H1 (cell line): ENCODE results near the gene NPNT. TPM values are rescaled to one million over a fixed set of nuclear protein-coding genes. Genes with fewer than 3 reads are reported as not detected.

ENCODE experiments used
- CTCF ChIA-PET: fragments of 300-600 bp; sonication (Branson Sonifier 250); formaldehyde crosslinking; loops from one replicate; lab custom pipeline; 2021; ENCODE audit not compliant: partially characterized antibody; lab: Charles Lee
- POLR2A ChIA-PET: fragments of 300-600 bp; sonication (Branson Sonifier 250); formaldehyde crosslinking; loops from one replicate; lab custom pipeline; 2021; ENCODE audit warnings: inconsistent platforms; ENCODE audit not compliant: partially characterized antibody; lab: Charles Lee
- DNase-seq, 2 experiments: peaks; one replicate each; pipeline versions ENCODE4 v3.0.0 to v3.0.0-alpha.2; 2010 to 2022; ENCODE audit warnings: low spot score in 2 of 2, low read depth in 1 of 2, mixed read lengths in 1 of 2
- FAIRE-seq: peaks from 2 replicates; lab custom pipeline; 2011; peaks lifted over from hg19 to GRCh38; lab: Jason Lieb, UNC
- H2AFZ ChIP-seq: 2 replicates; pipeline ENCODE4 v1.8.1; 2012; ENCODE audit warnings: low read length, inconsistent platforms
- H2AK5ac ChIP-seq: 2 replicates; pipeline ENCODE4 v1.6.1; 2013; ENCODE audit warnings: low read depth, low read length
- H2BK120ac ChIP-seq: replicated peaks from 2 replicates; pipeline ENCODE3; 2013; ENCODE audit warnings: low read depth, low read length, inconsistent platforms
- H2BK12ac ChIP-seq: 2 replicates; pipeline ENCODE4 v1.6.1; 2013; ENCODE audit warnings: low read depth, low read length
- H2BK15ac ChIP-seq: 2 replicates; pipeline ENCODE4 v1.6.1; 2013; ENCODE audit warnings: low read length
- H2BK20ac ChIP-seq: 2 replicates; pipeline ENCODE4 v1.6.1; 2013; ENCODE audit warnings: low read length
- H2BK5ac ChIP-seq: 2 replicates; pipeline ENCODE4 v1.6.1; 2013; ENCODE audit warnings: low read depth, low read length
- H3K14ac ChIP-seq: 2 replicates; pipeline ENCODE4 v1.6.1; 2013; ENCODE audit warnings: inconsistent platforms; ENCODE audit not compliant: insufficient read length
- H3K18ac ChIP-seq: 2 replicates; pipeline ENCODE4 v1.6.1; 2013; ENCODE audit warnings: low read length; ENCODE audit errors: extremely low read depth
- H3K23ac ChIP-seq: 2 replicates; pipeline ENCODE4 v1.6.1; 2013; ENCODE audit warnings: inconsistent platforms; ENCODE audit not compliant: insufficient read length
- H3K23me2 ChIP-seq: 2 replicates; pipeline ENCODE4 v1.6.1; 2013; ENCODE audit warnings: low read depth, low read length
- H3K27ac ChIP-seq: 2 replicates; pipeline ENCODE4 v1.6.1; 2011; ENCODE audit warnings: low read depth, low read length, inconsistent platforms
- H3K27me3 ChIP-seq, 4 experiments: replicated peaks in 1 of 4; 1 replicate in 1 of 4; 2 replicates in 3 of 4; pipeline versions ENCODE4 v1.6.1 to v1.8.1; 2011 to 2013; ENCODE audit warnings: low read length in 3 of 4, mild to moderate bottlenecking in 3 of 4, inconsistent platforms in 2 of 4, mixed read lengths in 2 of 4, moderate library complexity in 1 of 4; ENCODE audit not compliant: control insufficient read depth in 3 of 4, insufficient read depth in 3 of 4; ENCODE audit errors: extremely low read depth in 1 of 4
- H3K36me3 ChIP-seq, 4 experiments: 2 replicates each; pipeline versions ENCODE4 v1.6.1 to v1.8.1; 2011 to 2013; ENCODE audit warnings: mild to moderate bottlenecking in 4 of 4, low read length in 3 of 4, moderate library complexity in 2 of 4, control low read depth in 1 of 4, inconsistent platforms in 1 of 4; ENCODE audit not compliant: insufficient read depth in 4 of 4, control insufficient read depth in 2 of 4
- H3K4ac ChIP-seq: replicated peaks from 2 replicates; pipeline ENCODE3; 2013; ENCODE audit warnings: low read length, low read depth, mixed read lengths, inconsistent platforms; ENCODE audit not compliant: insufficient read length
- H3K4me1 ChIP-seq, 4 experiments: replicated peaks in 1 of 4; 1 replicate in 1 of 4; 2 replicates in 3 of 4; pipeline versions ENCODE4 v1.6.1 to v1.8.1; 2011 to 2013; ENCODE audit warnings: low read length in 3 of 4, inconsistent platforms in 2 of 4, mixed read lengths in 1 of 4; ENCODE audit not compliant: insufficient read depth in 4 of 4, control insufficient read depth in 3 of 4
- H3K4me2 ChIP-seq, 2 experiments: 2 replicates each; pipeline versions ENCODE4 v1.6.1 to v1.8.1; 2011 to 2013; ENCODE audit warnings: low read depth in 2 of 2, low read length in 2 of 2, control low read depth in 1 of 2, inconsistent platforms in 1 of 2, mild to moderate bottlenecking in 1 of 2; ENCODE audit not compliant: insufficient read depth in 1 of 2
- H3K4me3 ChIP-seq, 4 experiments: fragments of 200-600, 300-600 bp in 1 of 4; sonication (generic), shearing (Covaris generic), sonication (Bioruptor Twin) in 1 of 4; 2 replicates each; pipeline versions ENCODE4 v1.5.1 to v1.8.1; 2011 to 2016; ENCODE audit warnings: low read length in 4 of 4, low read depth in 3 of 4, control low read depth in 2 of 4, inconsistent platforms in 2 of 4, mild to moderate bottlenecking in 2 of 4, mixed read lengths in 1 of 4, moderate library complexity in 1 of 4; ENCODE audit not compliant: insufficient read depth in 2 of 4; ENCODE audit errors: extremely low read depth in 1 of 4
- H3K56ac ChIP-seq: replicated peaks from 2 replicates; pipeline ENCODE3; 2013; ENCODE audit warnings: low read depth, mild to moderate bottlenecking, mixed read lengths, low read length, inconsistent platforms; ENCODE audit not compliant: insufficient read length
- H3K79me1 ChIP-seq: 2 replicates; pipeline ENCODE4 v1.6.1; 2013; ENCODE audit warnings: low read depth, low read length, control low read depth
- H3K79me2 ChIP-seq, 2 experiments: 2 replicates each; pipeline versions ENCODE4 v1.6.1 to v1.8.1; 2012 to 2013; ENCODE audit warnings: low read length in 2 of 2, mild to moderate bottlenecking in 2 of 2, inconsistent platforms in 1 of 2; ENCODE audit not compliant: insufficient read depth in 2 of 2, control insufficient read depth in 1 of 2
- H3K9ac ChIP-seq, 4 experiments: replicated peaks in 1 of 4; 1 replicate in 1 of 4; 2 replicates in 3 of 4; pipeline versions ENCODE4 v1.6.1 to v1.8.1; 2011 to 2013; ENCODE audit warnings: low read depth in 3 of 4, low read length in 3 of 4, control low read depth in 2 of 4, mild to moderate bottlenecking in 2 of 4, moderate library complexity in 2 of 4, inconsistent platforms in 1 of 4; ENCODE audit errors: extremely low read depth in 1 of 4
- H3K9me3 ChIP-seq, 2 experiments: 2 replicates each; pipeline versions ENCODE4 v1.6.1 to v1.8.1; 2012 to 2013; ENCODE audit warnings: mild to moderate bottlenecking in 2 of 2, moderate library complexity in 2 of 2, control low read depth in 1 of 2, inconsistent platforms in 1 of 2, low read depth in 1 of 2, low read length in 1 of 2, mixed read lengths in 1 of 2; ENCODE audit not compliant: insufficient read depth in 2 of 2
- H4K20me1 ChIP-seq, 2 experiments: replicated peaks in 1 of 2; 2 replicates each; pipeline versions ENCODE3 to v1.8.1; 2011 to 2013; ENCODE audit warnings: inconsistent platforms in 2 of 2, low read length in 2 of 2, mild to moderate bottlenecking in 1 of 2; ENCODE audit not compliant: insufficient read depth in 2 of 2, control insufficient read depth in 1 of 2
- H4K5ac ChIP-seq: 2 replicates; pipeline ENCODE4 v1.6.1; 2013; ENCODE audit warnings: low read length, low read depth, mixed read lengths, inconsistent platforms; ENCODE audit not compliant: insufficient read length
- H4K8ac ChIP-seq: 2 replicates; pipeline ENCODE4 v1.8.0; 2013; ENCODE audit warnings: mild to moderate bottlenecking, moderate library complexity, low read length, inconsistent platforms; ENCODE audit not compliant: insufficient read depth; ENCODE audit errors: extremely low read depth
- H4K91ac ChIP-seq: replicated peaks from 2 replicates; pipeline ENCODE3; 2013; ENCODE audit warnings: low read length, mixed read lengths, inconsistent platforms; ENCODE audit not compliant: insufficient read length
- BACH1 ChIP-seq: IDR thresholded peaks from 2 replicates; pipeline ENCODE4 v1.6.1; 2012; ENCODE audit warnings: low read length, improper control_type of control experiment
- CTBP2 ChIP-seq: IDR thresholded peaks from 2 replicates; pipeline ENCODE4 v1.7.0; 2011; ENCODE audit warnings: borderline replicate concordance, mild to moderate bottlenecking, moderate library complexity, mixed read lengths, low read length; ENCODE audit not compliant: insufficient read depth, insufficient read length
- GABPA ChIP-seq: IDR thresholded peaks from 2 replicates; pipeline ENCODE4 v1.6.1; 2011; ENCODE audit warnings: mild to moderate bottlenecking, low read length, moderate library complexity, borderline replicate concordance; ENCODE audit not compliant: insufficient read depth
- GTF2F1 ChIP-seq: IDR thresholded peaks from 2 replicates; pipeline ENCODE4 v1.6.1; 2012; ENCODE audit warnings: low read depth, low read length, improper control_type of control experiment, borderline replicate concordance
- POLR2AphosphoS5 ChIP-seq: IDR thresholded peaks from 2 replicates; pipeline ENCODE4 v1.6.1; 2011; ENCODE audit warnings: low read depth, low read length
- RXRA ChIP-seq: IDR thresholded peaks from 2 replicates; pipeline ENCODE4 v1.6.1; 2011; ENCODE audit warnings: low read depth, mild to moderate bottlenecking, low read length, moderate library complexity; ENCODE audit not compliant: insufficient read depth
- SAP30 ChIP-seq: fragments of 300-600 bp; sonication (generic); IDR thresholded peaks from 2 replicates; pipeline ENCODE4 v1.7.1; 2012; ENCODE audit warnings: low read length, moderate library complexity, mild to moderate bottlenecking, inconsistent platforms; ENCODE audit not compliant: insufficient read depth, insufficient replicate concordance
- SRF ChIP-seq: IDR thresholded peaks from 2 replicates; pipeline ENCODE4 v1.6.1; 2011; ENCODE audit warnings: mild to moderate bottlenecking, low read depth, low read length, moderate library complexity
- TAF1 ChIP-seq: IDR thresholded peaks from 2 replicates; pipeline ENCODE4 v1.6.1; 2011; ENCODE audit warnings: mild to moderate bottlenecking, low read depth, low read length
- TCF12 ChIP-seq: IDR thresholded peaks from 2 replicates; pipeline ENCODE4 v1.6.1; 2011; ENCODE audit warnings: low read depth, mild to moderate bottlenecking, low read length
- ZNF274 ChIP-seq: IDR thresholded peaks from 2 replicates; pipeline ENCODE4 v1.7.0; 2012; ENCODE audit warnings: low read length, borderline replicate concordance; ENCODE audit errors: extremely low read depth
- WGBS, 2 experiments: shearing (Covaris generic) in 1 of 2; methylation state at CpG; one replicate each; pipeline versions ENCODE4 v1.1.6 to v1.1.7; 2013 to 2015; ENCODE audit warnings: low lambda C conversion rate in 2 of 2, mixed read lengths in 2 of 2, inconsistent platforms in 1 of 2, low coverage in 1 of 2, missing lambda C conversion rate in 1 of 2; ENCODE audit not compliant: insufficient replicate concordance in 2 of 2, insufficient coverage in 1 of 2, insufficient read length in 1 of 2; ENCODE audit errors: extremely low coverage in 1 of 2, missing lambda C conversion rate in 1 of 2; 5-methylcytosine and 5-hydroxymethylcytosine counted together
- polyA plus RNA-seq, 7 experiments: library from polyadenylated mRNA; depleted of rRNA in 3 of 7; stranded (reverse) in 5 of 7; unstranded in 2 of 7; fragments of >200 nt in 5 of 7; fragments of 200-250 nt in 2 of 7; gene quantifications; 1 replicate in 5 of 7; 2 replicates in 1 of 7; 4 replicates in 1 of 7; pipeline versions ENCODE4 v1.2.1 to v1.2.3, GENCODE V29; 2011 to 2013; ENCODE audit warnings: missing spikeins in 2 of 7, mixed read lengths in 2 of 7
- total RNA-seq: library from RNA; stranded (reverse); fragmentation: NEBNext Ultra II Directional; extraction: Animal tissue kit (Norgen Biotek cat#: 25700); gene quantifications from 2 replicates; pipeline ENCODE4 v1.2.1, GENCODE V29; 2021
- TF ChIP-seq, protein P1 (sequence below): IDR thresholded peaks from 2 replicates; pipeline ENCODE4 v1.6.1; 2012; ENCODE audit warnings: inconsistent platforms
- TF ChIP-seq, protein P2 (sequence below): IDR thresholded peaks from 2 replicates; pipeline ENCODE4 v1.6.1; 2011; ENCODE audit warnings: low read length, improper control_type of control experiment

Gene NPNT
- total and polyA plus RNA-seq, 2 of the 8 experiments (the other 6 are each of a cell fraction or from before 2014, with no cell fraction given), result 0.24 to 0.97 TPM

DNA sequence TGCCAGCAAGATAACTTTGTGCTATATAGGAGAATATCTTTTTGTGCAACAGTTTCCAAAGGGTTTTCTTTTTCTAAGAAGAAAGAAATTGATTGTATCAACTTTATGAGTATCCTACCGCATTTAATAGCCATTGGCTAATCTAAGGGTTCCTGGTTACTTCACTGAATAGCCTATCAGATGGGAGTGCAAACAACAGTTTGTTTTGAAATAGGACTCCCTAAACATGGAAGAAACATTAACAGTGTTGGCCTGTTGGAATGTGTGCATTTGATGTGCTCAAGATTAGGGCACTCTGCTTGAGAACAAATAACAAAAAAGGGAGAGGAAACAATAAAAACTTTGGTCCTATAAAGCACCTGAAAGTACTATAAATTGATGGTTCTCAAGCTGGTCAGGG is 29.1 kb downstream of the NPNT start:
- no peaks in the 10 kb centered on the region for H3K79me2 ChIP-seq
- ChIA-PET CTCF (no interaction called here), POLR2A (no interaction called here)
- no peak overlapping the region for H3K4ac ChIP-seq
- DNase-seq, result no peak
- H3K23me2 ChIP-seq, result no peaks in the 10 kb centered on the region
- no peak overlapping the region for H2BK15ac ChIP-seq
- H4K20me1 ChIP-seq, result no peaks in the 10 kb centered on the region
- FAIRE-seq, result no peak
- H3K4me3 ChIP-seq, result no peak overlapping the region
- no peak overlapping the region for H2AK5ac ChIP-seq
- H3K56ac ChIP-seq, result no peak overlapping the region
- H3K27me3 ChIP-seq, result no peaks in the 10 kb centered on the region
- H2BK120ac ChIP-seq, result no peak overlapping the region
- H3K27ac ChIP-seq, result no peak overlapping the region
- H2BK20ac ChIP-seq, result no peak overlapping the region
- H3K79me1 ChIP-seq, result no peaks in the 10 kb centered on the region
- H2BK5ac ChIP-seq, result no peak overlapping the region
- no peak overlapping the region for H3K9ac ChIP-seq
- no peak overlapping the region for H4K91ac ChIP-seq
- no peak overlapping the region for H3K18ac ChIP-seq
- no peak overlapping the region for H3K23ac ChIP-seq
- H2AFZ ChIP-seq, result no peak overlapping the region
- H2BK12ac ChIP-seq, result no peak overlapping the region
- H4K5ac ChIP-seq, result no peak overlapping the region
- H4K8ac ChIP-seq, result no peak overlapping the region
- H3K14ac ChIP-seq, result no peak overlapping the region
- no peak overlapping the region for H3K4me2 ChIP-seq
- H3K36me3 ChIP-seq, result no peaks in the 10 kb centered on the region
- no peaks in the 10 kb centered on the region for H3K4me1 ChIP-seq
- 95% methylated on average over 1 of the region's 1 CpG; no CpG with 5 or more reads in 1 of the 2 experiments for WGBS, 2 experiments
- H3K9me3 ChIP-seq, result no peaks in the 10 kb centered on the region
- no peak for TF ChIP-seq CTBP2
- TF ChIP-seq GTF2F1, result no peak
- TF ChIP-seq TCF12, result no peak
- no peak for TF ChIP-seq SRF
- TF ChIP-seq GABPA, result no peak
- TF ChIP-seq, protein P1, sequence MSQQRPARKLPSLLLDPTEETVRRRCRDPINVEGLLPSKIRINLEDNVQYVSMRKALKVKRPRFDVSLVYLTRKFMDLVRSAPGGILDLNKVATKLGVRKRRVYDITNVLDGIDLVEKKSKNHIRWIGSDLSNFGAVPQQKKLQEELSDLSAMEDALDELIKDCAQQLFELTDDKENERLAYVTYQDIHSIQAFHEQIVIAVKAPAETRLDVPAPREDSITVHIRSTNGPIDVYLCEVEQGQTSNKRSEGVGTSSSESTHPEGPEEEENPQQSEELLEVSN, result no peak
- no peak for TF ChIP-seq POLR2AphosphoS5
- TF ChIP-seq SAP30, result no peak
- TF ChIP-seq TAF1, result no peak
- TF ChIP-seq, protein P2, sequence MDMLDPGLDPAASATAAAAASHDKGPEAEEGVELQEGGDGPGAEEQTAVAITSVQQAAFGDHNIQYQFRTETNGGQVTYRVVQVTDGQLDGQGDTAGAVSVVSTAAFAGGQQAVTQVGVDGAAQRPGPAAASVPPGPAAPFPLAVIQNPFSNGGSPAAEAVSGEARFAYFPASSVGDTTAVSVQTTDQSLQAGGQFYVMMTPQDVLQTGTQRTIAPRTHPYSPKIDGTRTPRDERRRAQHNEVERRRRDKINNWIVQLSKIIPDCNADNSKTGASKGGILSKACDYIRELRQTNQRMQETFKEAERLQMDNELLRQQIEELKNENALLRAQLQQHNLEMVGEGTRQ, result no peak
- no peak for TF ChIP-seq RXRA
- TF ChIP-seq BACH1, result no peak
- TF ChIP-seq ZNF274, result no peak
